Endothelial cell (in vitro differentiated cells): ENCODE results near the gene DNAJB8. TPM values are rescaled to one million over a fixed set of nuclear protein-coding genes. Genes with fewer than 3 reads are reported as not detected.

Source experiments
- DNase-seq: peaks from one replicate; pipeline ENCODE4 v3.0.0; 2021; ENCODE audit warnings: low spot score
- H3K27ac Mint-ChIP-seq: one replicate; pipeline ENCODE4 v1.8.0; 2021; ENCODE audit warnings: mixed read lengths, inconsistent platforms; ENCODE audit not compliant: unreplicated experiment
- H3K27me3 Mint-ChIP-seq: one replicate; pipeline ENCODE4 v1.8.0; 2021; ENCODE audit warnings: mild to moderate bottlenecking, moderate library complexity, mixed read lengths, inconsistent platforms; ENCODE audit not compliant: unreplicated experiment
- H3K36me3 Mint-ChIP-seq: one replicate; pipeline ENCODE4 v1.8.0; 2021; ENCODE audit warnings: mild to moderate bottlenecking, low read depth, mixed read lengths, inconsistent platforms; ENCODE audit not compliant: unreplicated experiment
- H3K4me1 Mint-ChIP-seq: one replicate; pipeline ENCODE4 v1.8.0; 2021; ENCODE audit warnings: mild to moderate bottlenecking, mixed read lengths, inconsistent platforms; ENCODE audit not compliant: unreplicated experiment
- H3K4me3 Mint-ChIP-seq: one replicate; pipeline ENCODE4 v1.8.0; 2021; ENCODE audit warnings: mild to moderate bottlenecking, mixed read lengths, inconsistent platforms; ENCODE audit not compliant: unreplicated experiment
- H3K9me3 Mint-ChIP-seq: one replicate; pipeline ENCODE4 v1.8.0; 2021; ENCODE audit warnings: mixed read lengths, inconsistent platforms; ENCODE audit not compliant: unreplicated experiment
- CTCF ChIP-seq: fragments of 200-600 bp; sonication (generic); IDR thresholded peaks from one replicate; pipeline ENCODE4 v1.5.0; 2021; ENCODE audit warnings: antibody characterized with exemption; ENCODE audit not compliant: unreplicated experiment
- total RNA-seq: library from RNA; stranded (reverse); fragmentation: NEBNext Ultra II Directional; extraction: Animal tissue kit (Norgen Biotek cat#: 25700); gene quantifications from one replicate; pipeline ENCODE4 v1.2.1, GENCODE V29; 2021; ENCODE audit not compliant: unreplicated experiment

DNAJB8 gene
- total RNA-seq, 1 donor from 2014 or later = not detected

- Mint-ChIP-seq H3K27me3 (peaks cover 28% of the 10 kb centered on the region), H3K4me3 (no peak overlapping the region), H3K36me3 (peaks cover 16% of the 10 kb centered on the region), H3K27ac (no peak overlapping the region), H3K4me1 (peaks cover 42% of the 10 kb centered on the region), H3K9me3 (no peaks in the 10 kb centered on the region)
- TF ChIP-seq CTCF = no peak
- DNase-seq = no peak
Measured at GRCh38 chr3:128495435-128495970, 28.8 kb upstream of the DNAJB8 start.

GRCh38 chr3:128494367-128494650, 27.6 kb upstream of the DNAJB8 start:
- Mint-ChIP-seq H3K9me3 (no peaks in the 10 kb centered on the region), H3K4me1 (peaks cover 42% of the 10 kb centered on the region), H3K27ac (peak overlapping the region; percentile 21), H3K4me3 (peak overlapping the region; percentile 68), H3K27me3 (peaks cover 28% of the 10 kb centered on the region), H3K36me3 (peaks cover 11% of the 10 kb centered on the region)
- no peak for TF ChIP-seq CTCF
- DNase-seq = no peak

GRCh38 chr3:128493570-128494366, 27.1 kb upstream of the DNAJB8 start:
- peak overlapping the region; percentile 70 for H3K4me3 Mint-ChIP-seq
- H3K27ac Mint-ChIP-seq = no peak overlapping the region
- TF ChIP-seq CTCF = no peak

GRCh38 chr3:128492671-128493569, 26.2 kb upstream of the DNAJB8 start, which contains the start of gene GATA2:
Gene GATA2 (minus strand): TSS chr3:128493201. CDS start chr3:128487031, 6,170 bp downstream.
- TF ChIP-seq CTCF = no peak
- Mint-ChIP-seq H3K27ac (no peak within 1 kb of the TSS), H3K4me3 (peak within 1 kb of the TSS; percentile 83), H3K27me3 (peaks cover 20% of the 10 kb centered on the region), H3K4me1 (peaks cover 34% of the 10 kb centered on the region), H3K9me3 (no peaks in the 10 kb centered on the region), H3K36me3 (peaks cover 11% of the 10 kb centered on the region)
- DNase-seq = peak; percentile 60

More at GRCh38 chr3:128493570-128494366, 27.1 kb upstream of the DNAJB8 start:
- DNase-seq = no peak
- Mint-ChIP-seq H3K4me1 (peaks cover 42% of the 10 kb centered on the region), H3K9me3 (no peaks in the 10 kb centered on the region), H3K27me3 (peaks cover 28% of the 10 kb centered on the region), H3K36me3 (peaks cover 11% of the 10 kb centered on the region)
